ENCODE measurements around the gene ZNF253.

GRCh38 chr19:19911150-19911549 lies 45.5 kb downstream of the ZNF253 start:
- TF ChIP-seq EZH2 (IDR thresholded peaks at IDR 0.05) (no peak), POLR2AphosphoS5 (IDR thresholded peaks at IDR 0.05; ENCODE audit: borderline replicate concordance, low read depth, low read length) (no peak), FOXP2 (optimal IDR thresholded peaks at IDR 0.05; ENCODE audit: control extremely low read depth, extremely low read length, insufficient read depth) (no peak)
